22Rv1 (cell line): ENCODE results near the gene UGT1A4.

Source experiments
- H3K27ac ChIP-seq: fragments of 450-650 bp; 2 replicates; pipeline ENCODE4 v1.5.1; 2017
- ZFX ChIP-seq: fragments of 450-650 bp; IDR thresholded peaks from 2 replicates; pipeline ENCODE4 v1.6.1; 2017; ENCODE audit warnings: antibody characterized with exemption, borderline replicate concordance
- TF ChIP-seq, protein P1 (sequence below): fragments of 450-650 bp; IDR thresholded peaks from 2 replicates; pipeline ENCODE4 v1.5.1; 2017; ENCODE audit warnings: mild to moderate bottlenecking

Gene UGT1A4

GRCh38 chr2:233793465-233794127, 75.1 kb downstream of the UGT1A4 start:
- no peak overlapping the region for H3K27ac ChIP-seq
- TF ChIP-seq ZFX, result no peak
- TF ChIP-seq, protein P1, sequence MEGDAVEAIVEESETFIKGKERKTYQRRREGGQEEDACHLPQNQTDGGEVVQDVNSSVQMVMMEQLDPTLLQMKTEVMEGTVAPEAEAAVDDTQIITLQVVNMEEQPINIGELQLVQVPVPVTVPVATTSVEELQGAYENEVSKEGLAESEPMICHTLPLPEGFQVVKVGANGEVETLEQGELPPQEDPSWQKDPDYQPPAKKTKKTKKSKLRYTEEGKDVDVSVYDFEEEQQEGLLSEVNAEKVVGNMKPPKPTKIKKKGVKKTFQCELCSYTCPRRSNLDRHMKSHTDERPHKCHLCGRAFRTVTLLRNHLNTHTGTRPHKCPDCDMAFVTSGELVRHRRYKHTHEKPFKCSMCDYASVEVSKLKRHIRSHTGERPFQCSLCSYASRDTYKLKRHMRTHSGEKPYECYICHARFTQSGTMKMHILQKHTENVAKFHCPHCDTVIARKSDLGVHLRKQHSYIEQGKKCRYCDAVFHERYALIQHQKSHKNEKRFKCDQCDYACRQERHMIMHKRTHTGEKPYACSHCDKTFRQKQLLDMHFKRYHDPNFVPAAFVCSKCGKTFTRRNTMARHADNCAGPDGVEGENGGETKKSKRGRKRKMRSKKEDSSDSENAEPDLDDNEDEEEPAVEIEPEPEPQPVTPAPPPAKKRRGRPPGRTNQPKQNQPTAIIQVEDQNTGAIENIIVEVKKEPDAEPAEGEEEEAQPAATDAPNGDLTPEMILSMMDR, result no peak

DNA sequence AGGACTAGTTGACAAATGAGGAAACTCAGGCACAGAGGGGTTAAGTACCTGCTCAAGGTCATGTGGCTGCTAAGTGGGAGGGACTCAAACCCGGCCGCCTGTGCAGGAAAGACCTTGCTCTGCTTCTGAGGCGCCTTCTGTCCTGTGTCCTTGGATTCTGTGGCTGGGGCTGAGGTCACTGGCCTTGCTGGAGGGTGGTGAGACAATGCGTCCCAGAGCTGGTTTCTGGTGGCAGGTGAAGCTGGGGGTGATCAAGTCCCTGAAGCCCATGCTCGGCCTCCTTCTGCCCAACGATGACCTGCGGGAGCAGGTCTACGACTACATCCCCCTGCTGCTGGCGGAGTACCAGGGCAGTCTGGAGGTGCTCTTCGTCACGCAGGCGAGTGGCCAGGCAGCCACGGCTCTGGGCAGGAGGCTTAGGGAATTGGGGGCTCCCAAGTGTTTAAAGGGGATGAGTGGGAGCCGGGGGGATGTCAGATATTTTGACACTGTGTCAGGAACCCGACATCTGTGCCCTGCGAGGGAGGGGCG, 75.7 kb downstream of the UGT1A4 start:
- TF ChIP-seq ZFX, result no peak
- TF ChIP-seq, protein P1, result no peak
- H3K27ac ChIP-seq, result no peak overlapping the region

- H3K27ac ChIP-seq, result no peak overlapping the region
- TF ChIP-seq, protein P1, result no peak
- no peak for TF ChIP-seq ZFX
Observed at GRCh38 chr2:233795735-233796171, 77.2 kb downstream of the UGT1A4 start.

DNA sequence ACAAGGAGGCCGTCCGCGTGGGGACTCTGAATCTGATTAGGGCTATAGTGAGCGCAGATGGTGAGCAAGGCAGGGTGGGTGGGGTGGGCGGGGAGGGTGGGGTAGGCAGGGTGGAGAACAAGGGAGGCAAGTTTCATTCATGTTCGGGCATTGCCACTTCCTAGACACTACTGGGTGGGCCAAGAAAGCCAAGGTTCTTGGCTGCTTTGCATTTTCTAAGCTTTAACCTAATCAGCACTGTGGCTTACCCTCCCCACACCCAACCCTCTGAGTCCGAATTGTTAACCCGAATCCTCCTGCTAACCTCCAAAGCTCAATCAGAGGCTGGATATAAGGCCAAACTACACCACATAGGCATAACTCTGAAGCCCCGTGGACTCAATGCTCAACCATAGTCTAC, 77.7 kb downstream of the UGT1A4 start:
- H3K27ac ChIP-seq, result no peak overlapping the region
- TF ChIP-seq, protein P1, result no peak
- TF ChIP-seq ZFX, result no peak

GRCh38 chr2:233798335-233799086, 80.0 kb downstream of the UGT1A4 start:
- H3K27ac ChIP-seq, result no peak overlapping the region
- TF ChIP-seq, protein P1, result no peak
- TF ChIP-seq ZFX, result no peak

- H3K27ac ChIP-seq, result no peak overlapping the region
- TF ChIP-seq, protein P1, result no peak
- TF ChIP-seq ZFX, result no peak
Observed at GRCh38 chr2:233799087-233799665, 80.6 kb downstream of the UGT1A4 start.
